A204.1 (cell line): ENCODE data around the gene KCNMB3.
A peak's percentile ranks its signal among the peaks of the same experiment; 100 is the strongest.
"Not testable (repeated sequence)": the region's sequence is repeated elsewhere in the genome, so short reads cannot be mapped to it uniquely, and the experiment has no call there.

Experiments used
- FAIRE-seq: peaks from 2 replicates; lab custom pipeline; 2012; peaks lifted over from hg19 to GRCh38; lab: Jason Lieb, UNC

The KCNMB3 gene

GRCh38 chr3:179264449-179264848, 13.5 kb upstream of the KCNMB3 start:
- FAIRE-seq = no peak

- no peak for FAIRE-seq
These were observed 12.2 kb upstream of the KCNMB3 start for GRCh38 chr3:179263134-179263533.

- no peak for FAIRE-seq
These were observed 10.2 kb upstream of the KCNMB3 start for GRCh38 chr3:179260949-179261765.

- FAIRE-seq = not testable (repeated sequence)
These were observed 9.2 kb upstream of the KCNMB3 start for GRCh38 chr3:179259959-179260756.

GRCh38 chr3:179258820-179259219, 7.9 kb upstream of the KCNMB3 start:
- no peak for FAIRE-seq

GRCh38 chr3:179257742-179258141, 6.8 kb upstream of the KCNMB3 start:
- not testable (repeated sequence) for FAIRE-seq

- FAIRE-seq = no peak
These were observed 5.9 kb upstream of the KCNMB3 start for GRCh38 chr3:179256813-179257212.

- FAIRE-seq = no peak
These were observed 3.5 kb downstream of the KCNMB3 start for GRCh38 chr3:179247289-179248015.

GRCh38 chr3:179244878-179245277, 6.0 kb downstream of the KCNMB3 start:
- FAIRE-seq = no peak

GRCh38 chr3:179242859-179243258, 8.1 kb downstream of the KCNMB3 start:
- not testable (repeated sequence) for FAIRE-seq

GRCh38 chr3:179240299-179240698, 10.6 kb downstream of the KCNMB3 start:
- peak; percentile 83 for FAIRE-seq

GRCh38 chr3:179236669-179237301, 14.1 kb downstream of the KCNMB3 start:
- no peak for FAIRE-seq

GRCh38 chr3:179234199-179234598, 16.7 kb downstream of the KCNMB3 start:
- no peak for FAIRE-seq

- FAIRE-seq = no peak
These were observed 17.9 kb downstream of the KCNMB3 start for GRCh38 chr3:179233043-179233442.

- FAIRE-seq = no peak
These were observed 21.7 kb downstream of the KCNMB3 start for GRCh38 chr3:179229177-179229576.

- FAIRE-seq = no peak
These were observed 23.6 kb downstream of the KCNMB3 start for GRCh38 chr3:179227349-179227748.

GRCh38 chr3:179224584-179224983, 26.3 kb downstream of the KCNMB3 start:
- FAIRE-seq = no peak

- no peak for FAIRE-seq
These were observed 27.4 kb downstream of the KCNMB3 start for GRCh38 chr3:179223548-179223947.

- FAIRE-seq = peak; percentile 37
These were observed 32.7 kb downstream of the KCNMB3 start for GRCh38 chr3:179218213-179218612.

GRCh38 chr3:179215550-179215949, 35.4 kb downstream of the KCNMB3 start:
- not testable (repeated sequence) for FAIRE-seq

GRCh38 chr3:179200790-179201189, 50.1 kb downstream of the KCNMB3 start:
- FAIRE-seq = no peak

- FAIRE-seq = no peak
These were observed 54.2 kb downstream of the KCNMB3 start for GRCh38 chr3:179196700-179197099.
